ENCODE results near the gene TIAL1.
A peak's percentile ranks its signal among the peaks of the same experiment; 100 is the strongest.

Gene TIAL1

GRCh38 chr10:119526149-119526548 is 70.6 kb downstream of the TIAL1 start:
- intact Hi-C loops (cut with DNase I; ENCODE audit: low total_unique reads) = no loop called here
- peaks cover 0 to 1% (median 0%) of the 10 kb centered on the region in 4 donors for H3K4me1 ChIP-seq
- no peak for DNase-seq
- H3K4me3 ChIP-seq = no peak overlapping the region
- H3K36me3 ChIP-seq = no peaks in the 10 kb centered on the region
- TF ChIP-seq, protein P1, sequence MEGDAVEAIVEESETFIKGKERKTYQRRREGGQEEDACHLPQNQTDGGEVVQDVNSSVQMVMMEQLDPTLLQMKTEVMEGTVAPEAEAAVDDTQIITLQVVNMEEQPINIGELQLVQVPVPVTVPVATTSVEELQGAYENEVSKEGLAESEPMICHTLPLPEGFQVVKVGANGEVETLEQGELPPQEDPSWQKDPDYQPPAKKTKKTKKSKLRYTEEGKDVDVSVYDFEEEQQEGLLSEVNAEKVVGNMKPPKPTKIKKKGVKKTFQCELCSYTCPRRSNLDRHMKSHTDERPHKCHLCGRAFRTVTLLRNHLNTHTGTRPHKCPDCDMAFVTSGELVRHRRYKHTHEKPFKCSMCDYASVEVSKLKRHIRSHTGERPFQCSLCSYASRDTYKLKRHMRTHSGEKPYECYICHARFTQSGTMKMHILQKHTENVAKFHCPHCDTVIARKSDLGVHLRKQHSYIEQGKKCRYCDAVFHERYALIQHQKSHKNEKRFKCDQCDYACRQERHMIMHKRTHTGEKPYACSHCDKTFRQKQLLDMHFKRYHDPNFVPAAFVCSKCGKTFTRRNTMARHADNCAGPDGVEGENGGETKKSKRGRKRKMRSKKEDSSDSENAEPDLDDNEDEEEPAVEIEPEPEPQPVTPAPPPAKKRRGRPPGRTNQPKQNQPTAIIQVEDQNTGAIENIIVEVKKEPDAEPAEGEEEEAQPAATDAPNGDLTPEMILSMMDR (IDR thresholded peaks at IDR 0.05) = no peak
- no peak overlapping the region for H3K27ac ChIP-seq
- no peaks in the 10 kb centered on the region for H3K9me3 ChIP-seq
- no peaks in the 10 kb centered on the region for H3K27me3 ChIP-seq

DNA sequence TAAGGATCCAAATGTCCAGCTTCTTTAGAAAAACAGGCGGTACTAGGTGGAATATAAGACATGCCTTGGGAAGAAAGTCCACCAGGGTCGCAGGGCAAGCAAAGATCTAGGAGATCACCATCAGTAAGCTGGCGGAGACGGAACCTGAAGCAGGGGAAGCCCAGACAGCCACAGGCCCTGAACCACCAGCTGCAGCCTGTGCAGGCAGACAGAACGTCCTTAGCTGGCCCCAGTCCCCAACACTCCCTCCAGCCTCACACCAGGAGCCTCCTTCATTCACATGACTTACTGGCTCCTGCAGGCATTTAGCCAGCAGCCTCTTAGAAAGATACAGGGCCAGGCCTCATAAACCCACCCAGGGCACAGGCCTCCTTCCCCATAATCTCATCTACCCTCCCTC is 71.6 kb downstream of the TIAL1 start:
- TF ChIP-seq, protein P1 (IDR thresholded peaks at IDR 0.05) = no peak
- Histone ChIP-seq H3K36me3 (no peaks in the 10 kb centered on the region), H3K4me3 (no peak overlapping the region), H3K27ac (no peak overlapping the region), H3K27me3 (no peaks in the 10 kb centered on the region), H3K9me3 (no peaks in the 10 kb centered on the region), H3K4me1 (no peaks in the 10 kb centered on the region)
- DNase-seq = peak in 1 of 2 donors; percentile 33
- intact Hi-C loops (cut with DNase I; ENCODE audit: low total_unique reads) = no loop called here

GRCh38 chr10:119524720-119525070 is 72.1 kb downstream of the TIAL1 start:
- H3K4me1 ChIP-seq = no peaks in the 10 kb centered on the region
- intact Hi-C loops (cut with DNase I; ENCODE audit: low total_unique reads) = no loop called here
- H3K36me3 ChIP-seq = no peaks in the 10 kb centered on the region
- no peaks in the 10 kb centered on the region for H3K27me3 ChIP-seq
- no peak overlapping the region for H3K27ac ChIP-seq
- no peak overlapping the region for H3K4me3 ChIP-seq
- DNase-seq = no peak
- TF ChIP-seq, protein P1 (IDR thresholded peaks at IDR 0.05) = no peak
- H3K9me3 ChIP-seq = no peaks in the 10 kb centered on the region

DNA sequence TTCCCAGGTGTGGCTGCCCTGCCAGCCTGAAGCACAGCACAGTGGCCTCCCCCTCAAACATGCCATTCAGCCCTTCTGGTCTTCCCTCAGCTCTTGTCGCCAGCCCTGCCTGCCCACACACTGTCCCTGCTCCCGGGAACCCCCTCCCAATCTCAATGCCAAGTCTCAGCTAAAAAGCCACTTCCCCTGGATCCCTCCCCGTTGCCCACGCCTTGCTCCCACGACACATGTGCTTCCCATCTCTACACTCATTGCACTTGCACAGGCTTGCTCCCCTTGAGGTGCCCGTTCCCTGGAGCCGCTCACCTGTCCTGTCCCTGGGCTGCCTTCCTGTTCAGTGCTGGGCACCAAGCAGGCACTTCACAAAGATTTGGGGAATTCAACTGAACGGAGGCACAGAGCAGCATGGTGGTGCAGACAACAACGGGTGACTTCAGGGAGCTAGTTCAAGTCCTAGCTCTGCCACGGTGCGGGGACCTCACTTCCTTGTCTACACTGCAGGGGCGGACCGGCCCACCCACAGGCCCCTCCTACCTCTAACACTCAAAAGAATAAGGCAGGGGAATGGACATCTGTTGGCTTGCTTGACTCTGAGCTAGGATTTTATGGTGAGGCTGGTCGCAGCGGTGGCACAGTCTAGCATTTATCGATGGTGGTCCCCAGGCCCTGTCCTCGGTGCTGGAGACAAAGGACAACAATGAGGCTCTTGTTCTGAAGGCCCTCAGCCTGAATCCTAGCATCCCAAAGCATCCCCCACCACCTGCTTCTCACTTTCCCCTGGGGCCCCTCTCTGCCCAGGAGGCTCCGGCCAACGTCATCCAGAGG is 72.7 kb downstream of the TIAL1 start:
- no peaks in the 10 kb centered on the region for H3K27me3 ChIP-seq
- H3K27ac ChIP-seq = no peak overlapping the region
- intact Hi-C loops (cut with DNase I; ENCODE audit: low total_unique reads) = no loop called here
- TF ChIP-seq, protein P1 (IDR thresholded peaks at IDR 0.05) = no peak
- no peaks in the 10 kb centered on the region for H3K4me1 ChIP-seq
- no peak overlapping the region for H3K4me3 ChIP-seq
- no peak for DNase-seq
- no peaks in the 10 kb centered on the region for H3K36me3 ChIP-seq
- no peaks in the 10 kb centered on the region for H3K9me3 ChIP-seq
